WTC11 (cell line): ENCODE data around the gene CCDC34. TPM values are rescaled to one million over a fixed set of nuclear protein-coding genes. Genes with fewer than 3 reads are reported as not detected.

Source experiments
- ATAC-seq: fragments of 200-7000 bp; cut with Tn5 transposase; 2 replicates; pipeline ENCODE4 v1.10.0; 2021; ENCODE audit warnings: mild to moderate bottlenecking, moderate library complexity
- CTCF ChIA-PET: fragments of 300-600 bp; sonication (Branson Sonifier 250); formaldehyde crosslinking; loops from one replicate; lab custom pipeline; 2021; ENCODE audit warnings: antibody characterized with exemption; lab: Charles Lee
- POLR2A ChIA-PET: fragments of 350-600 bp; sonication (Branson Sonifier 250); formaldehyde crosslinking; loops from one replicate; lab custom pipeline; 2021; ENCODE audit warnings: antibody characterized with exemption; lab: Charles Lee
- DNase-seq: peaks from one replicate; pipeline ENCODE4 v3.0.0; 2021; ENCODE audit warnings: low spot score
- H3K27ac Mint-ChIP-seq: 2 replicates; pipeline ENCODE4 v1.8.0; 2021; ENCODE audit warnings: mixed read lengths
- H3K27me3 Mint-ChIP-seq: 2 replicates; pipeline ENCODE4 v1.8.0; 2021; ENCODE audit warnings: low read depth, mild to moderate bottlenecking, moderate library complexity, mixed read lengths
- H3K36me3 Mint-ChIP-seq: 2 replicates; pipeline ENCODE4 v1.8.0; 2021; ENCODE audit warnings: mixed read lengths
- H3K4me1 Mint-ChIP-seq: 2 replicates; pipeline ENCODE4 v1.8.0; 2022; ENCODE audit warnings: mixed read lengths
- H3K4me3 Mint-ChIP-seq: 2 replicates; pipeline ENCODE4 v1.8.0; 2021; ENCODE audit warnings: mild to moderate bottlenecking, moderate library complexity, mixed read lengths
- H3K9me3 Mint-ChIP-seq: 2 replicates; pipeline ENCODE4 v1.8.0; 2021; ENCODE audit warnings: mixed read lengths
- AFF4 ChIP-seq: sonication (generic); formaldehyde crosslinking; IDR thresholded peaks from 2 replicates; pipeline ENCODE4 v1.8.1; 2023; ENCODE audit warnings: mild to moderate bottlenecking, missing genetic modification reagents, borderline replicate concordance
- AR ChIP-seq: fragments of 250-450 bp; sonication (Bioruptor Pico); IDR thresholded peaks from 2 replicates; pipeline ENCODE4 v1.9.0; 2021; ENCODE audit warnings: mild to moderate bottlenecking
- ATF2 ChIP-seq: sonication (generic); formaldehyde crosslinking; IDR thresholded peaks from 2 replicates; pipeline ENCODE4 v1.8.1; 2022; ENCODE audit warnings: low read depth, missing genetic modification reagents, borderline replicate concordance
- E2F4 ChIP-seq: sonication (generic); formaldehyde crosslinking; IDR thresholded peaks from 2 replicates; pipeline ENCODE4 v1.8.1; 2022; ENCODE audit warnings: low read depth, mild to moderate bottlenecking, moderate library complexity, missing genetic modification reagents, borderline replicate concordance
- ESRRA ChIP-seq: sonication (generic); formaldehyde crosslinking; IDR thresholded peaks from 2 replicates; pipeline ENCODE4 v1.8.1; 2022; ENCODE audit warnings: mild to moderate bottlenecking, missing genetic modification reagents, borderline replicate concordance
- GRHL2 ChIP-seq: fragments of 250-450 bp; sonication (Bioruptor Pico); IDR thresholded peaks from 2 replicates; pipeline ENCODE4 v1.8.0; 2022; ENCODE audit warnings: mild to moderate bottlenecking, moderate library complexity; ENCODE audit not compliant: insufficient replicate concordance, severe bottlenecking
- GTF2I ChIP-seq: fragments of 250-450 bp; sonication (Bioruptor Pico); conservative IDR thresholded peaks from 2 replicates; pipeline ENCODE4 v1.4.0; 2021; ENCODE audit warnings: mild to moderate bottlenecking
- MLX ChIP-seq: sonication (generic); formaldehyde crosslinking; IDR thresholded peaks from 2 replicates; pipeline ENCODE4 v1.8.1; 2023; ENCODE audit warnings: mild to moderate bottlenecking, missing genetic modification reagents, moderate library complexity
- MXD4 ChIP-seq: fragments of 250-450 bp; sonication (Bioruptor Pico); IDR thresholded peaks from 2 replicates; pipeline ENCODE4 v1.8.0; 2021; ENCODE audit warnings: mild to moderate bottlenecking, moderate library complexity, borderline replicate concordance
- MYBL2 ChIP-seq: sonication (generic); formaldehyde crosslinking; IDR thresholded peaks from 2 replicates; pipeline ENCODE4 v1.8.1; 2023; ENCODE audit warnings: mild to moderate bottlenecking, moderate library complexity, missing genetic modification reagents
- NFE2L1 ChIP-seq: sonication (generic); formaldehyde crosslinking; IDR thresholded peaks from 2 replicates; pipeline ENCODE4 v1.8.1; 2023; ENCODE audit warnings: missing genetic modification reagents
- NFYB ChIP-seq: sonication (generic); formaldehyde crosslinking; conservative IDR thresholded peaks from 2 replicates; pipeline ENCODE4 v1.8.0; 2022; ENCODE audit warnings: low read depth, missing genetic modification reagents
- NR1H2 ChIP-seq: sonication (generic); formaldehyde crosslinking; IDR thresholded peaks from 2 replicates; pipeline ENCODE4 v1.9.0; 2021; ENCODE audit warnings: mild to moderate bottlenecking, moderate library complexity, missing genetic modification reagents
- SOX15 ChIP-seq: fragments of 250-450 bp; sonication (Bioruptor Pico); IDR thresholded peaks from 2 replicates; pipeline ENCODE4 v1.9.0; 2021; ENCODE audit warnings: mild to moderate bottlenecking
- TCF7 ChIP-seq: sonication (generic); formaldehyde crosslinking; IDR thresholded peaks from 2 replicates; pipeline ENCODE4 v1.8.0; 2022; ENCODE audit warnings: mild to moderate bottlenecking, low read depth, missing genetic modification reagents, moderate library complexity
- TEAD1 ChIP-seq: sonication (generic); formaldehyde crosslinking; IDR thresholded peaks from 2 replicates; pipeline ENCODE4 v1.8.0; 2022; ENCODE audit warnings: mild to moderate bottlenecking, missing genetic modification reagents
- USF1 ChIP-seq: sonication (generic); formaldehyde crosslinking; IDR thresholded peaks from 2 replicates; pipeline ENCODE4 v1.8.0; 2022; ENCODE audit warnings: mild to moderate bottlenecking, missing genetic modification reagents
- ZNF425 ChIP-seq: fragments of 250-450 bp; sonication (Bioruptor Pico); conservative IDR thresholded peaks from 2 replicates; pipeline ENCODE4 v1.9.0; 2021; ENCODE audit warnings: mild to moderate bottlenecking
- total RNA-seq: library from RNA; stranded (reverse); gene quantifications from 3 replicates; pipeline ENCODE4 v1.2.3, GENCODE V29; 2021

The CCDC34 gene
- total RNA-seq, 1 experiment from 2014 or later = 23.7 TPM

- no peak for TF ChIP-seq AR (CRISPR knock-in tag)
- ChIA-PET CTCF (no interaction called here), POLR2A (no interaction called here)
- Mint-ChIP-seq H3K36me3 (peaks cover 3% of the 10 kb centered on the region; the same call in 1 of the 2 replicates), H3K4me3 (no peak overlapping the region), H3K9me3 (peaks cover 24% of the 10 kb centered on the region), H3K4me1 (peaks cover 7% of the 10 kb centered on the region; the same call in 1 of the 2 replicates), H3K27ac (no peak overlapping the region), H3K27me3 (no peaks in the 10 kb centered on the region)
- DNase-seq (no peak), ATAC-seq (no peak)
Measured at GRCh38 chr11:27300974-27301373, 62.0 kb downstream of the CCDC34 start.

- peaks cover 9% of the 10 kb centered on the region for H3K9me3 Mint-ChIP-seq
- H3K27ac Mint-ChIP-seq = no peak overlapping the region
- ChIA-PET CTCF (interaction anchor here (2.2 to 4.4 kb wide), 3 partner anchors 31 to 112 kb away, joined by 19 to 60 read pairs (median 21); no protein-coding TSS in a partner anchor), POLR2A (no interaction called here)
- DNase-seq = no peak
- peaks cover 3% of the 10 kb centered on the region for H3K36me3 Mint-ChIP-seq
- no peak overlapping the region for H3K4me3 Mint-ChIP-seq
- no peaks in the 10 kb centered on the region for H3K27me3 Mint-ChIP-seq
- peaks cover 10% of the 10 kb centered on the region for H3K4me1 Mint-ChIP-seq
- ATAC-seq = no peak
- TF ChIP-seq USF1 (CRISPR knock-in tag) (no peak), MYBL2 (CRISPR knock-in tag) (no peak), ESRRA (CRISPR knock-in tag) (no peak), SOX15 (no peak), ATF2 (CRISPR knock-in tag) (no peak), NFYB (CRISPR knock-in tag) (no peak), MLX (CRISPR knock-in tag) (no peak), GRHL2 (CRISPR knock-in tag) (no peak), MXD4 (CRISPR knock-in tag) (no peak), NR1H2 (no peak), TCF7 (CRISPR knock-in tag) (no peak), AR (CRISPR knock-in tag) (no peak), AFF4 (CRISPR knock-in tag) (no peak), NFE2L1 (no peak), TEAD1 (CRISPR knock-in tag) (no peak), E2F4 (no peak), GTF2I (CRISPR knock-in tag) (no peak), ZNF425 (CRISPR knock-in tag) (no peak)
Measured at GRCh38 chr11:27297616-27298015, 65.4 kb downstream of the CCDC34 start.
